Breast epithelium (tissue), 4 donors: ENCODE data around the gene ADAT3. TPM values are rescaled to one million over a fixed set of nuclear protein-coding genes. Genes with fewer than 3 reads are reported as not detected.

Source experiments
- DNase-seq, 2 donors: peaks; one replicate each; pipeline ENCODE4 v3.0.0-alpha.2; 2019; ENCODE audit warnings: low spot score in 2 of 2
- H3K27ac ChIP-seq, 2 donors: fragments of 200-600 bp; sonication (generic) in 1 of 2; one replicate each; pipeline ENCODE4 v1.5.1; 2016 to 2019; ENCODE audit warnings: mild to moderate bottlenecking in 1 of 2
- H3K27me3 ChIP-seq, 2 donors: fragments of 200-600 bp; sonication (generic) in 1 of 2; one replicate each; pipeline versions ENCODE4 v1.5.1 to v1.6.0; 2017 to 2019; ENCODE audit warnings: control low read depth in 1 of 2, mild to moderate bottlenecking in 1 of 2
- H3K36me3 ChIP-seq: fragments of 200-600 bp; one replicate; pipeline ENCODE4 v1.5.1; 2019
- H3K4me1 ChIP-seq, 2 donors: fragments of 200-600 bp; sonication (generic); one replicate each; pipeline ENCODE4 v1.5.1; 2016 to 2019; ENCODE audit warnings: control low read depth in 1 of 2
- H3K4me3 ChIP-seq, 3 donors: fragments of 200-600 bp; sonication (generic); 1 replicate in 2 of 3; 2 replicates in 1 of 3; pipeline ENCODE4 v1.5.1; 2016 to 2019; ENCODE audit warnings: mild to moderate bottlenecking in 3 of 3, moderate library complexity in 2 of 3
- H3K9me3 ChIP-seq, 2 donors: fragments of 200-600 bp; sonication (generic) in 1 of 2; one replicate each; pipeline ENCODE4 v1.5.1; 2016 to 2019; ENCODE audit warnings: control low read depth in 1 of 2
- CTCF ChIP-seq, 3 donors: fragments of 450-650 bp; IDR thresholded peaks; one replicate each; pipeline ENCODE4 v1.5.1; 2016 to 2017; ENCODE audit warnings: antibody characterized with exemption in 3 of 3, mild to moderate bottlenecking in 3 of 3, moderate library complexity in 3 of 3
- POLR2A ChIP-seq: fragments of 450-650 bp; IDR thresholded peaks from one replicate; pipeline ENCODE4 v1.6.1; 2016; ENCODE audit warnings: antibody characterized with exemption, mild to moderate bottlenecking, moderate library complexity
- POLR2AphosphoS5 ChIP-seq, 3 donors: sonication (generic); formaldehyde crosslinking; IDR thresholded peaks; one replicate each; pipeline ENCODE4 v1.6.1; 2017; ENCODE audit warnings: antibody characterized with exemption in 3 of 3
- intact Hi-C: fragments of 100-400 bp; cut with DNase I; formaldehyde crosslinking; loops from one replicate; pipeline ENCODE4 v1.15.1; 2023; ENCODE audit warnings: low total_unique reads
- total RNA-seq, 3 donors: library from RNA; depleted of rRNA; stranded (reverse); fragments of >200 nt; gene quantifications; one replicate each; pipeline ENCODE4 v1.1.0, GENCODE V29; 2016

The ADAT3 gene
- total RNA-seq, 3 donors from 2014 or later, result 1.1 to 5.4 (median 4.9) TPM

- peaks cover 3 to 9% of the 10 kb centered on the region in 2 donors for H3K4me1 ChIP-seq
- H3K27ac ChIP-seq, result peak overlapping the region; percentile 50 to 63
- no peaks in the 10 kb centered on the region for H3K27me3 ChIP-seq
- DNase-seq, result no peak
- TF ChIP-seq POLR2AphosphoS5 (IDR thresholded peaks at IDR 0.05) (no peak), POLR2A (no peak), CTCF (IDR thresholded peaks at IDR 0.05) (no peak)
- no peak overlapping the region for H3K4me3 ChIP-seq
- H3K36me3 ChIP-seq, result no peaks in the 10 kb centered on the region
- no peaks in the 10 kb centered on the region for H3K9me3 ChIP-seq
- intact Hi-C loops, result no loop called here
These were observed 9.7 kb downstream of the ADAT3 start for GRCh38 chr19:1914826-1915341.

- intact Hi-C loops, result no loop called here
- no peak overlapping the region for H3K27ac ChIP-seq
- peaks cover 0 to 7% of the 10 kb centered on the region in 2 donors for H3K4me1 ChIP-seq
- no peak for TF ChIP-seq CTCF (IDR thresholded peaks at IDR 0.05)
- TF ChIP-seq POLR2A, result no peak
- TF ChIP-seq POLR2AphosphoS5 (IDR thresholded peaks at IDR 0.05), result no peak
- no peak overlapping the region for H3K4me3 ChIP-seq
- no peak for DNase-seq
- no peaks in the 10 kb centered on the region for H3K36me3 ChIP-seq
- H3K27me3 ChIP-seq, result no peaks in the 10 kb centered on the region
- no peaks in the 10 kb centered on the region for H3K9me3 ChIP-seq
These were observed 11.9 kb downstream of the ADAT3 start for GRCh38 chr19:1917146-1917545.

- Histone ChIP-seq H3K4me3 (no peak overlapping the region), H3K36me3 (no peaks in the 10 kb centered on the region), H3K9me3 (no peaks in the 10 kb centered on the region), H3K27ac (no peak overlapping the region), H3K27me3 (no peaks in the 10 kb centered on the region), H3K4me1 (peaks cover 0 to 7% of the 10 kb centered on the region in 2 donors)
- DNase-seq, result no peak
- intact Hi-C loops, result no loop called here
- no peak for TF ChIP-seq POLR2A
- TF ChIP-seq POLR2AphosphoS5 (IDR thresholded peaks at IDR 0.05), result no peak
- TF ChIP-seq CTCF (IDR thresholded peaks at IDR 0.05), result no peak
These were observed 12.7 kb downstream of the ADAT3 start for GRCh38 chr19:1917926-1918325.

- H3K4me3 ChIP-seq, result no peak overlapping the region
- no peaks in the 10 kb centered on the region for H3K9me3 ChIP-seq
- intact Hi-C loops, result no loop called here
- peaks cover 0 to under 1% of the 10 kb centered on the region in 2 donors for H3K4me1 ChIP-seq
- DNase-seq, result no peak
- no peaks in the 10 kb centered on the region for H3K36me3 ChIP-seq
- no peak overlapping the region for H3K27ac ChIP-seq
- no peak for TF ChIP-seq POLR2AphosphoS5 (IDR thresholded peaks at IDR 0.05)
- TF ChIP-seq POLR2A, result no peak
- TF ChIP-seq CTCF (IDR thresholded peaks at IDR 0.05), result no peak
- H3K27me3 ChIP-seq, result no peaks in the 10 kb centered on the region
These were observed 13.8 kb downstream of the ADAT3 start for GRCh38 chr19:1918975-1919374.

- no peak overlapping the region for H3K27ac ChIP-seq
- H3K4me3 ChIP-seq, result no peak overlapping the region
- no peaks in the 10 kb centered on the region for H3K27me3 ChIP-seq
- no peaks in the 10 kb centered on the region for H3K4me1 ChIP-seq
- H3K9me3 ChIP-seq, result no peaks in the 10 kb centered on the region
- no peak for DNase-seq
- TF ChIP-seq CTCF (IDR thresholded peaks at IDR 0.05), result no peak
- no peak for TF ChIP-seq POLR2AphosphoS5 (IDR thresholded peaks at IDR 0.05)
- no peak for TF ChIP-seq POLR2A
- intact Hi-C loops, result no loop called here
- H3K36me3 ChIP-seq, result no peaks in the 10 kb centered on the region
These were observed 15.4 kb downstream of the ADAT3 start for GRCh38 chr19:1920644-1921043.
